ENCODE results near the gene TMEM240. TPM values are rescaled to one million over a fixed set of nuclear protein-coding genes. Genes with fewer than 3 reads are reported as not detected.
A peak's percentile ranks its signal among the peaks of the same experiment; 100 is the strongest.
"Not testable (repeated sequence)": the region's sequence is repeated elsewhere in the genome, so short reads cannot be mapped to it uniquely, and the experiment has no call there.

The TMEM240 gene
- total RNA-seq, 4 donors from 2014 or later: 1.0 to 1.7 (median 1.1) TPM; not detected in 1

DNA sequence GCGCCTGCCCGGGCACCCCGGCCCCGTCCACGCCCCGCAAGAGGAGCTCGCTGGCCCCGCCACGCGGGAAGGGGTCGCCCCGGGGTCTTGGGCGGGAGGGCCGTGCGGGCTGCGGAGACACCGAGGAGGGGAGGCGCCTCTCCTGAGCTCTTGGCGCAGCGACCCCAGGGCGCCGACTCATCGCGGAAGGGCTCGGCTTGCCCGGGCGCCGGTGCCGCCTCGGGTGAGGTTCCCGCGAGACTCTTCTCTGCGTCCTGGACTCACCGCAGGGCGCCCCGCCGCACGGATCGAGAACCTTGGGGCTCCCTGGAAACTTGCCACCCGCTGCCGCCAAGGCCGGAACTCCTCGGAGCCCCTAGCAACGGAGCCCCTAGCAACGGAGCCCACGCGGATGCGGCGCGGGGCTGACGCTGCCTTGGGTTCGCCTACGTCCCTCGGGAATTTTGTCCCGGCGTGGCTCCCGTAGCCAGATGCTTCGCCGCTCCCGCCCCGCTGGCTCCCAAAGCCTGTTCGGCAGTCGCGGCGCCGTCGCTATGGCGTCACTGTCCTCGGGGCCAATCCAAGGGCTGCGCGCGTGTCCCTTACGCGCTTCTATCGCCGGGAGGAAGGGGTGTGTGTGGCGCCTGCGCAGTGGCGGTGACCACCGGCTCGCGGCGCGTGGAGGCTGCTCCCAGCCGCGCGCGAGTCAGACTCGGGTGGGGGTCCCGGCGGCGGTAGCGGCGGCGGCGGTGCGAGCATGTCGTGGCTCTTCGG, 28.7 kb downstream of the TMEM240 start, which contains the start of gene ATAD3A:
TSS of gene ATAD3A (plus strand) at position 630 of the 753 bp plus-strand sequence. CDS start at position 737, 107 bp downstream.
- TF ChIP-seq EP300 (IDR thresholded peaks at IDR 0.05) (no peak), POLR2AphosphoS5 (IDR thresholded peaks at IDR 0.05) (peak; percentile 1 to 98 (median 96)), POLR2A (IDR thresholded peaks at IDR 0.05) (peak in 1 of 2 donors; percentile 19)
- TF ChIP-seq, protein P1, sequence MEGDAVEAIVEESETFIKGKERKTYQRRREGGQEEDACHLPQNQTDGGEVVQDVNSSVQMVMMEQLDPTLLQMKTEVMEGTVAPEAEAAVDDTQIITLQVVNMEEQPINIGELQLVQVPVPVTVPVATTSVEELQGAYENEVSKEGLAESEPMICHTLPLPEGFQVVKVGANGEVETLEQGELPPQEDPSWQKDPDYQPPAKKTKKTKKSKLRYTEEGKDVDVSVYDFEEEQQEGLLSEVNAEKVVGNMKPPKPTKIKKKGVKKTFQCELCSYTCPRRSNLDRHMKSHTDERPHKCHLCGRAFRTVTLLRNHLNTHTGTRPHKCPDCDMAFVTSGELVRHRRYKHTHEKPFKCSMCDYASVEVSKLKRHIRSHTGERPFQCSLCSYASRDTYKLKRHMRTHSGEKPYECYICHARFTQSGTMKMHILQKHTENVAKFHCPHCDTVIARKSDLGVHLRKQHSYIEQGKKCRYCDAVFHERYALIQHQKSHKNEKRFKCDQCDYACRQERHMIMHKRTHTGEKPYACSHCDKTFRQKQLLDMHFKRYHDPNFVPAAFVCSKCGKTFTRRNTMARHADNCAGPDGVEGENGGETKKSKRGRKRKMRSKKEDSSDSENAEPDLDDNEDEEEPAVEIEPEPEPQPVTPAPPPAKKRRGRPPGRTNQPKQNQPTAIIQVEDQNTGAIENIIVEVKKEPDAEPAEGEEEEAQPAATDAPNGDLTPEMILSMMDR (IDR thresholded peaks at IDR 0.05): no peak
- peaks cover 16% of the 10 kb centered on the region for H3K4me1 ChIP-seq
- no peaks in the 10 kb centered on the region for H3K27me3 ChIP-seq
- peak within 1 kb of the TSS; percentile 88 for H3K27ac ChIP-seq
- DNase-seq (ENCODE audit: low spot score in 2 of 2): peak; percentile 99
- no peaks in the 10 kb centered on the region for H3K9me3 ChIP-seq
- H3K4me3 ChIP-seq: peak within 1 kb of the TSS; percentile 87
- peaks cover 5% of the 10 kb centered on the region for H3K36me3 ChIP-seq
- 0% methylated on average over 2 of the region's 99 CpGs for WGBS

DNA sequence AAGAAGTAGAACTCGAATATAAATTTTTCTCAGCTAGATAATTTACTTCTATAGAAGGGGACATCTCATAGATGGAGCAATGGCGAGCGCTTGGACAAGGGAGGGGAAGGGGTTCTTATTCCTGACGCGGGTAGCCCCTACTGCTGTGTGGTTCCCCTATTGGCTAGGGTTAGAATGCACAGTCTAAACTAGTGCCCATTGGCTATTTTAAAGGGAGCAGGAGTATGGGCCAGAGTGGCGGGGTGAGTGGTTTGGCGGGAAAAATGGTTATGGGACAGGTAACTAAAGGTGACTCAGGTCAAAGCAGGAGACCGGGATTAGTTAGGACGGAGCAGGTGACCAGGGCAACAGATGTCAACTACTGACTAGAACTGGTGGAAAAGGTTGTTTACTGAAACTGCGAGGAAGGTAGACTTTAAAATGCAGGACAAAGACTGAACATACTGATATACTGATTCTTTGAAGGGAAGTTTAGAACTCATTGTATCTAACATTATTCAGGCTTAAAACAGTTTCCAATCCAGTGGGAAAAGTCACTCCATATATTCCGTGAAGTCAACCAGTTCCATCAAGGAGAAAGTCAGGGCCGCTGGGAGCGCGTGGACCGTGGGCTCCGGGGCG, 29.4 kb downstream of the TMEM240 start:
- Histone ChIP-seq H3K27me3 (no peaks in the 10 kb centered on the region), H3K9me3 (no peaks in the 10 kb centered on the region), H3K4me3 (peak overlapping the region; percentile 87), H3K27ac (peak overlapping the region; percentile 88), H3K36me3 (no peaks in the 10 kb centered on the region), H3K4me1 (peaks cover 20% of the 10 kb centered on the region)
- TF ChIP-seq EP300 (IDR thresholded peaks at IDR 0.05): no peak
- TF ChIP-seq POLR2AphosphoS5 (IDR thresholded peaks at IDR 0.05): no peak
- TF ChIP-seq POLR2A (IDR thresholded peaks at IDR 0.05): no peak
- TF ChIP-seq, protein P1 (IDR thresholded peaks at IDR 0.05): no peak
- 17% methylated on average over 14 of the region's 17 CpGs for WGBS
- DNase-seq (ENCODE audit: low spot score in 2 of 2): no peak

DNA sequence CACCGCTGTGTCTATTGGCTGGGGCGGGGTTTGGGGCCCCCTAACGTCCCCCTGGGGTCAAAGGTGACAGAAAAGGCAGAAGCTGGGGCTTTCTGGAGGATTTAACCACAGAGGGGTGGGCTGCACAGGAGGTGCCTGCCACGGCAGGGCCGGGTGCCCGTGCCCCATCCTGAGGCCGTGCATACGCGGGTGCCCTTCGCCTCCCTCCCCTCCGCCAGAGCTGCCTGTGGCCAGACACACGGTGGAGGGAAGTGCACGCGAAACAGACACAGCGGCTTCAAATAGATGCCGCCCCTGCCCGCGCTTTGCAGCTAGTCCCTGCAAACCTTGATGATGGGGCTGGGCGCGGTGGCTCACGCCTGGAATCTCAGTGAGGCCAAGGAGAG, 31.0 kb downstream of the TMEM240 start:
- H3K27ac ChIP-seq; H3K9me3 ChIP-seq; H3K27me3 ChIP-seq; DNase-seq (ENCODE audit: low spot score in 2 of 2); H3K4me3 ChIP-seq; H3K36me3 ChIP-seq: not testable (repeated sequence)
- peaks cover 28% of the 10 kb centered on the region for H3K4me1 ChIP-seq
- WGBS: 100% methylated on average over 3 of the region's 21 CpGs

DNA sequence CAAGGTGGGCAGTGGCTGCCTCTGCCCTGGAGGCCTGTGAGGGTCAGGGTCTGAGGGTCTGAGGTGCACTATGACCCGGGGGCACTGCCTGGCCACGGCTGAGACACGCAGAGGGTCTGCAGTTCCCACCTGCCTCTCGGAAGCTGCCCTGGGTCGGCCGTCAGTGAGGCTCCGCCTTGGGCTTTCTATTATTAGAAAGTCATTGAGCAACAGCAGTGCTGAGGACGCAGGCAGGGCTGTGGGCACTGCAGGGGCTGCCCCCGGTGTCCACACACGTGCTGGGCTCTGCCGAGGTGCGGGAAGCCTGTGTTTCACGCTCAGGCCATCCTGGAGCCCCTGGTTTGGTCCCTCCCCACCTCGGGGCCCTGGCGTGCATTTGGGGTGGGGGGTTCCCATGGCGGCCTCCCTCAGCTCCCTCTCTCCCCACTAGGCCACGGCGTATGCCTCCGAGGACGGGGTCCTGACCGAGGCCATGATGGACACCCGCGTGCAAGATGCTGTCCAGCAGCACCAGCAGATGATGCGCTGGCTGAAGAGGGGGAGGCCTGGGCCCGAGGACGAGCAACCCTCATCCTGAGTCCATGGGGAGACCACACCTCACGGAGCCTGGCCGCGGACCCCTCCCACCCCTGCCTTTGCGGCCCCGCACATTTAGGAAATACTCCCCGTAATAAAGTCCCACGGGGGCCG, 31.5 kb downstream of the TMEM240 start:
- H3K27ac ChIP-seq; H3K27me3 ChIP-seq; H3K9me3 ChIP-seq; DNase-seq (ENCODE audit: low spot score in 2 of 2); H3K4me3 ChIP-seq; H3K36me3 ChIP-seq: not testable (repeated sequence)
- peaks cover 29% of the 10 kb centered on the region for H3K4me1 ChIP-seq
- 66% methylated on average over 8 of the region's 34 CpGs for WGBS

DNA sequence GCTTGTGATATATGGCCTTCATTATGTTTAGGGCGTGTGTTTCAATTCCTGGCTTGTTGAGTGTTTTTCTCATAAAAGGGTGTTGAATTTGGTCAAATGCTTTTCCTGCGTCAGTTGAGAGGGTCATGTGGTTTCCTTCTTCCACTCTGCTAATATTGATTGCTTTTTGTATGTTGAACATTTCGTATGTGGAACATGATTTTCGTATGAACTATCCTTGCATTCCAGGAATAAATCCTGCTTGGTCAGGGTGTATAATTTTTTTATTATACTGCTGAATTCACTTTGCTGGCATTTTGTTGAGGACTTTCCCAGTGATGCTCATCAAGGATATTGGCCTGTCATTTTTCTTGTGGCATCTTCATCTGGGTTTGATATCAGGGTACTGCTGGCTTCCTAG, 33.1 kb downstream of the TMEM240 start:
- H3K4me1 ChIP-seq: peaks cover 21% of the 10 kb centered on the region
- no peak overlapping the region for H3K27ac ChIP-seq
- no peaks in the 10 kb centered on the region for H3K36me3 ChIP-seq
- TF ChIP-seq EP300 (IDR thresholded peaks at IDR 0.05): no peak
- TF ChIP-seq, protein P1 (IDR thresholded peaks at IDR 0.05): no peak
- no peak for TF ChIP-seq POLR2AphosphoS5 (IDR thresholded peaks at IDR 0.05)
- TF ChIP-seq POLR2A (IDR thresholded peaks at IDR 0.05): no peak
- 95% methylated on average over 4 of the region's 4 CpGs for WGBS
- H3K9me3 ChIP-seq: no peaks in the 10 kb centered on the region
- H3K4me3 ChIP-seq: no peak overlapping the region
- no peak for DNase-seq (ENCODE audit: low spot score in 2 of 2)
- H3K27me3 ChIP-seq: no peaks in the 10 kb centered on the region

DNA sequence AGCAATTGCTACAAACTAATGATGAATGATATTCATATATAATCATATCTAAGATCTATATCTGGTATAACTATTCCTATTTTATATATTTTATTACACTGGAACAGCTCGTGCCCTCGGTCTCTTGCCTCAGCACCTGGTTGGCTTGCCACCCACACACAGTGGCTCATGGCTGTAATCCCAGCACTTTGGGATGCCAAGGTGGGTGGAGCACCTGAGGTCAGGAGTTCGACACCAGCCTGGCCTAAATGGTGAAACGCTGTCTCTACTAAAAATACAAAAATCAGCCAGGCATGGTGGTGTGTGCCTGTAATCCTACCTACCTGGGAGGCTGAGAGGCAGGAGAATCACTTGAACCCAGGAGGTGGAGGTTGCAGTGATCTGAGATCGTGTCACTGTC, 34.6 kb downstream of the TMEM240 start:
- H3K4me3 ChIP-seq; H3K27me3 ChIP-seq; DNase-seq (ENCODE audit: low spot score in 2 of 2); H3K9me3 ChIP-seq; H3K36me3 ChIP-seq: not testable (repeated sequence)
- Histone ChIP-seq H3K27ac (peak overlapping the region; percentile 76), H3K4me1 (peaks cover 15% of the 10 kb centered on the region)
- WGBS: 66% methylated on average over 5 of the region's 5 CpGs
